ENCODE data around the gene LINC00305. TPM values are rescaled to one million over a fixed set of nuclear protein-coding genes. Genes with fewer than 3 reads are reported as not detected.

The LINC00305 gene
- polyA plus RNA-seq, 1 experiment: not detected

GRCh38 chr18:64167408-64167925 lies 18.6 kb upstream of the LINC00305 start:
- no peak for DNase-seq (ENCODE audit: low read depth)
- TF ChIP-seq, protein P1, sequence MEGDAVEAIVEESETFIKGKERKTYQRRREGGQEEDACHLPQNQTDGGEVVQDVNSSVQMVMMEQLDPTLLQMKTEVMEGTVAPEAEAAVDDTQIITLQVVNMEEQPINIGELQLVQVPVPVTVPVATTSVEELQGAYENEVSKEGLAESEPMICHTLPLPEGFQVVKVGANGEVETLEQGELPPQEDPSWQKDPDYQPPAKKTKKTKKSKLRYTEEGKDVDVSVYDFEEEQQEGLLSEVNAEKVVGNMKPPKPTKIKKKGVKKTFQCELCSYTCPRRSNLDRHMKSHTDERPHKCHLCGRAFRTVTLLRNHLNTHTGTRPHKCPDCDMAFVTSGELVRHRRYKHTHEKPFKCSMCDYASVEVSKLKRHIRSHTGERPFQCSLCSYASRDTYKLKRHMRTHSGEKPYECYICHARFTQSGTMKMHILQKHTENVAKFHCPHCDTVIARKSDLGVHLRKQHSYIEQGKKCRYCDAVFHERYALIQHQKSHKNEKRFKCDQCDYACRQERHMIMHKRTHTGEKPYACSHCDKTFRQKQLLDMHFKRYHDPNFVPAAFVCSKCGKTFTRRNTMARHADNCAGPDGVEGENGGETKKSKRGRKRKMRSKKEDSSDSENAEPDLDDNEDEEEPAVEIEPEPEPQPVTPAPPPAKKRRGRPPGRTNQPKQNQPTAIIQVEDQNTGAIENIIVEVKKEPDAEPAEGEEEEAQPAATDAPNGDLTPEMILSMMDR (IDR thresholded peaks at IDR 0.05; ENCODE audit: insufficient read depth, low read depth, low read length): no peak
- ChIA-PET POLR2A (no interaction called here), CTCF (no interaction called here)
- Histone ChIP-seq H3K4me3 (ENCODE audit: low read depth, low read length) (no peak overlapping the region), H3K36me3 (ENCODE audit: control insufficient read depth, insufficient read depth, low read length) (no peaks in the 10 kb centered on the region), H3K27me3 (ENCODE audit: control insufficient read depth, insufficient read depth, low read length) (no peaks in the 10 kb centered on the region)

DNA sequence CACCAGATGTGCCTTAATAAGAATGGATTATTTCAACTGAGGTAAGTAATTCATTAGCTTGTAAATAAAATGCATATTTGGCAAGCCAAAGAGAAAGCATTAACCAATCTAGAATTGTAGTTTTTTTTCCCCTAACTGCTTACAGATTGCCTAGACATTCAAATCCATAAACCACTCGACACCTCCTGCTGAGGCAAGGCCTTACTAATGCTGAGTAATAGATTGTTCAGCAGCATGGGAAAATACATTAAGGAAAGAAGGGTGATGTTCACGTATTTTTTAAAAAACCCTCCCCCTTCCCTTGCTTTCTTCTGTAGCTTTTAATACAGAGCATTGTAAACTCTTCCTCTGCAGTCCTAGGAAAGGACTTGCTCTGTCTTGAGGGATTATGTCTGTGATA lies 17.0 kb upstream of the LINC00305 start:
- H3K27me3 ChIP-seq (ENCODE audit: control insufficient read depth, insufficient read depth, low read length): no peaks in the 10 kb centered on the region
- no peaks in the 10 kb centered on the region for H3K36me3 ChIP-seq (ENCODE audit: control insufficient read depth, insufficient read depth, low read length)
- no peak overlapping the region for H3K4me3 ChIP-seq (ENCODE audit: low read depth, low read length)
- CTCF ChIA-PET: interaction anchor here (1.1 kb wide), 1 partner anchor 32 kb away, joined by 3 read pairs; no protein-coding TSS in a partner anchor
- POLR2A ChIA-PET: no interaction called here
- TF ChIP-seq, protein P1 (IDR thresholded peaks at IDR 0.05; ENCODE audit: insufficient read depth, low read depth, low read length): no peak
- DNase-seq (ENCODE audit: low read depth): no peak

GRCh38 chr18:64164883-64165282 lies 16.0 kb upstream of the LINC00305 start:
- TF ChIP-seq, protein P1 (IDR thresholded peaks at IDR 0.05; ENCODE audit: insufficient read depth, low read depth, low read length): no peak
- no peak overlapping the region for H3K4me3 ChIP-seq (ENCODE audit: low read depth, low read length)
- H3K36me3 ChIP-seq (ENCODE audit: control insufficient read depth, insufficient read depth, low read length): no peaks in the 10 kb centered on the region
- ChIA-PET POLR2A (no interaction called here), CTCF (interaction anchor here (0.7 to 1.1 kb wide), 2 partner anchors 31 to 1160 kb away, joined by 3 read pairs; no protein-coding TSS in a partner anchor)
- H3K27me3 ChIP-seq (ENCODE audit: control insufficient read depth, insufficient read depth, low read length): no peaks in the 10 kb centered on the region
- DNase-seq (ENCODE audit: low read depth): no peak

GRCh38 chr18:64149916-64150438 lies 1.1 kb upstream of the LINC00305 start:
- POLR2A ChIA-PET: no interaction called here
- Histone ChIP-seq H3K36me3 (ENCODE audit: control insufficient read depth, insufficient read depth, low read length) (no peaks in the 10 kb centered on the region), H3K27me3 (ENCODE audit: control insufficient read depth, insufficient read depth, low read length) (no peaks in the 10 kb centered on the region), H3K4me3 (ENCODE audit: low read depth, low read length) (no peak overlapping the region)
- TF ChIP-seq, protein P1 (IDR thresholded peaks at IDR 0.05; ENCODE audit: insufficient read depth, low read depth, low read length): no peak
- no peak for DNase-seq (ENCODE audit: low read depth)
- CTCF ChIA-PET: no interaction called here

DNA sequence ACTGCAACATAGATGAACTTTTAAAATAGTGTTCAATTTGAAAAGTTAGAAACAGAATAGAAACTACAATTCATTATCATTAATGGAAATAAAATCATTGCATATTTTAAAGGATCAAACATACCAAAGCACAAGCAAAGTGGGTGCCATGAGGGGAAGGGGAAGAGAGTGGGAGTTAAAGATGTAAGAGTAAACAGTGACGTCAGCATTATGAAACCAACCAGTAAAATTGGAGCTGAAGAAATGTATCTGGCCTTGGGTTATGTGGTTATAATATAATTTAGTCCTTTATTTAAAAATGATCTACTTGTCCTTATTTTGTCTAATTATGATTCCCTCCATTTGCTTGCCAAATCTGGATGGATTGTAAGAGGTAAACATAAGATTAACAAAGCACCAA lies 6.0 kb downstream of the LINC00305 start:
- CTCF ChIA-PET: no interaction called here
- no peak overlapping the region for H3K4me3 ChIP-seq (ENCODE audit: low read depth, low read length)
- H3K36me3 ChIP-seq (ENCODE audit: control insufficient read depth, insufficient read depth, low read length): no peaks in the 10 kb centered on the region
- no peak for DNase-seq (ENCODE audit: low read depth)
- POLR2A ChIA-PET: no interaction called here
- no peaks in the 10 kb centered on the region for H3K27me3 ChIP-seq (ENCODE audit: control insufficient read depth, insufficient read depth, low read length)
- TF ChIP-seq, protein P1 (IDR thresholded peaks at IDR 0.05; ENCODE audit: insufficient read depth, low read depth, low read length): no peak

Measured in BJ (cell line).